GM12864 (cell line): ENCODE data around the gene SLC6A16.
"Not testable (repeated sequence)": the region's sequence is repeated elsewhere in the genome, so short reads cannot be mapped to it uniquely, and the experiment has no call there.

Experiments used
- DNase-seq: peaks from one replicate; pipeline ENCODE4 v3.0.0-alpha.2; 2011; ENCODE audit warnings: low read depth
- H3K4me3 ChIP-seq: 2 replicates; pipeline ENCODE4 v1.5.1; 2011; ENCODE audit warnings: mild to moderate bottlenecking, low read depth, low read length, control low read depth
- TF ChIP-seq, protein P1 (sequence below): IDR thresholded peaks from 2 replicates; pipeline ENCODE4 v1.5.1; 2011; ENCODE audit warnings: low read depth, mild to moderate bottlenecking, moderate library complexity, low read length, control low read depth, inconsistent platforms; ENCODE audit errors: missing control alignments

Gene SLC6A16

GRCh38 chr19:49287141-49287770, 37.7 kb downstream of the SLC6A16 start:
- no peak for DNase-seq
- TF ChIP-seq, protein P1, sequence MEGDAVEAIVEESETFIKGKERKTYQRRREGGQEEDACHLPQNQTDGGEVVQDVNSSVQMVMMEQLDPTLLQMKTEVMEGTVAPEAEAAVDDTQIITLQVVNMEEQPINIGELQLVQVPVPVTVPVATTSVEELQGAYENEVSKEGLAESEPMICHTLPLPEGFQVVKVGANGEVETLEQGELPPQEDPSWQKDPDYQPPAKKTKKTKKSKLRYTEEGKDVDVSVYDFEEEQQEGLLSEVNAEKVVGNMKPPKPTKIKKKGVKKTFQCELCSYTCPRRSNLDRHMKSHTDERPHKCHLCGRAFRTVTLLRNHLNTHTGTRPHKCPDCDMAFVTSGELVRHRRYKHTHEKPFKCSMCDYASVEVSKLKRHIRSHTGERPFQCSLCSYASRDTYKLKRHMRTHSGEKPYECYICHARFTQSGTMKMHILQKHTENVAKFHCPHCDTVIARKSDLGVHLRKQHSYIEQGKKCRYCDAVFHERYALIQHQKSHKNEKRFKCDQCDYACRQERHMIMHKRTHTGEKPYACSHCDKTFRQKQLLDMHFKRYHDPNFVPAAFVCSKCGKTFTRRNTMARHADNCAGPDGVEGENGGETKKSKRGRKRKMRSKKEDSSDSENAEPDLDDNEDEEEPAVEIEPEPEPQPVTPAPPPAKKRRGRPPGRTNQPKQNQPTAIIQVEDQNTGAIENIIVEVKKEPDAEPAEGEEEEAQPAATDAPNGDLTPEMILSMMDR: no peak
- H3K4me3 ChIP-seq: no peak overlapping the region

DNA sequence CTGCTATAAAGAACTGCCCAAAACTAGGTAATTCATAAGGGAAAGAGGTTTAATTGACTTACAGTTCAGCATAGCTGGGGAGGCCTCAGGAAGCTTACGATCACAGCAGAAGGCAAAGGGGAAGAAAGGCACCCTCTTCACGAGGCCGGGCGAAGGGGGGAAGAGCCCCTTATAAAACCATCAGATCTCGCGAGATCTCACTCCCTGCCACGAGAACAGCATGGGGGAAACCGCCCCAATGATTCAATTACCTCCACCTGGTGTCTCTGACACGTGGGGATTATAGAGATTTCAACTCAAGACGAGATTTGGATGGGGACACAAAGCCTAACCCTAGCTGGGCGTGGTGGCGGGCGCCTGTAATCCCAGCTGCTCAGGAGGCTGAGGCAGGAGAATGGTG, 42.8 kb downstream of the SLC6A16 start:
- no peak for DNase-seq
- TF ChIP-seq, protein P1: no peak
- H3K4me3 ChIP-seq: no peak overlapping the region

GRCh38 chr19:49272204-49272603, 52.8 kb downstream of the SLC6A16 start:
- no peak for DNase-seq
- H3K4me3 ChIP-seq: no peak overlapping the region
- TF ChIP-seq, protein P1: no peak

- TF ChIP-seq, protein P1: no peak
- H3K4me3 ChIP-seq: no peak overlapping the region
- DNase-seq: no peak
These were observed 53.8 kb downstream of the SLC6A16 start for GRCh38 chr19:49271080-49271753.

- DNase-seq: not testable (repeated sequence)
These were observed 58.6 kb downstream of the SLC6A16 start for GRCh38 chr19:49266409-49266808.

DNA sequence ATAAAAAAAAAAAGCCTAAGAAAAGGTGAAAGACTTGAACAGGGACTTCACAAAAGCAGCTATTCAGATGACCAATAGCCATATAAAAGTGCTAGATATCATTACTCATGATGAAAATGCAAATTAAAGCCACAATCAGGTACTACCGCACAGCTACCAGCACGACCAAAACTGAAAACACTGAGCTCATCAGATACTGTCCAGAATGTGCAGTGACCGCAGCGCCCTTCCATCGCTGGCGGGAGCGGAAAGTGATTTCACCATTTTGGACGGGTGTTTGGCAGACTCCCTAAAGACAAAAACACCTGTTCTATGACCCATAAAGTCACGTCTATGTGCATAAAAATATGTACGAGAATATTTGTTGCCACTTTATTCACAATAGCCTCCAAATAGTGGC, 60.7 kb downstream of the SLC6A16 start:
- TF ChIP-seq, protein P1: no peak
- DNase-seq: no peak
- no peak overlapping the region for H3K4me3 ChIP-seq

More at GRCh38 chr19:49266409-49266808, 58.6 kb downstream of the SLC6A16 start:
- H3K4me3 ChIP-seq: not testable (repeated sequence)
- TF ChIP-seq, protein P1: peak; percentile 73

- TF ChIP-seq, protein P1: no peak
- H3K4me3 ChIP-seq: no peak overlapping the region
- DNase-seq: no peak
These were observed 63.4 kb downstream of the SLC6A16 start for GRCh38 chr19:49261602-49262001.
